Measurements from ENCODE around the gene BACH1.

BACH1 gene

GRCh38 chr21:29386803-29387202 is 88.1 kb downstream of the BACH1 start:
- H3K4me3 ChIP-seq (ENCODE audit: low read depth in 1 of 2, low read length in 2 of 2), result no peak overlapping the region
- no peaks in the 10 kb centered on the region for H3K36me3 ChIP-seq (ENCODE audit: control insufficient read depth in 1 of 2, insufficient read depth in 2 of 2, low read length in 2 of 2)
- no peaks in the 10 kb centered on the region for H3K27me3 ChIP-seq (ENCODE audit: control insufficient read depth in 1 of 2, insufficient read depth in 2 of 2, low read length in 2 of 2)
- H3K27ac ChIP-seq (ENCODE audit: low read depth, low read length), result no peak overlapping the region
- peaks cover 5 to 12% of the 10 kb centered on the region in 2 donors for H3K4me1 ChIP-seq (ENCODE audit: control insufficient read depth in 1 of 2, insufficient read depth in 2 of 2, low read length in 2 of 2)
- H3K9ac ChIP-seq (ENCODE audit: low read depth in 1 of 2, low read length in 2 of 2), result no peak overlapping the region
- no peaks in the 10 kb centered on the region for H3K9me3 ChIP-seq (ENCODE audit: control insufficient read depth in 1 of 2, low read length in 2 of 2)

- Histone ChIP-seq H3K4me1 (ENCODE audit: control insufficient read depth in 1 of 2, insufficient read depth in 2 of 2, low read length in 2 of 2) (peaks cover 5 to 8% of the 10 kb centered on the region in 2 donors), H3K9ac (ENCODE audit: low read depth in 1 of 2, low read length in 2 of 2) (no peak overlapping the region), H3K27ac (ENCODE audit: low read depth, low read length) (no peak overlapping the region), H3K4me3 (ENCODE audit: low read depth in 1 of 2, low read length in 2 of 2) (no peak overlapping the region), H3K27me3 (ENCODE audit: control insufficient read depth in 1 of 2, insufficient read depth in 2 of 2, low read length in 2 of 2) (no peaks in the 10 kb centered on the region), H3K9me3 (ENCODE audit: control insufficient read depth in 1 of 2, low read length in 2 of 2) (no peaks in the 10 kb centered on the region), H3K36me3 (ENCODE audit: control insufficient read depth in 1 of 2, insufficient read depth in 2 of 2, low read length in 2 of 2) (no peaks in the 10 kb centered on the region)
Observed at GRCh38 chr21:29387598-29387997, 88.9 kb downstream of the BACH1 start.

GRCh38 chr21:29389136-29389535 is 90.4 kb downstream of the BACH1 start:
- Histone ChIP-seq H3K36me3 (ENCODE audit: control insufficient read depth in 1 of 2, insufficient read depth in 2 of 2, low read length in 2 of 2) (no peaks in the 10 kb centered on the region), H3K4me3 (ENCODE audit: low read depth in 1 of 2, low read length in 2 of 2) (no peak overlapping the region), H3K27ac (ENCODE audit: low read depth, low read length) (no peak overlapping the region), H3K9ac (ENCODE audit: low read depth in 1 of 2, low read length in 2 of 2) (no peak overlapping the region), H3K4me1 (ENCODE audit: control insufficient read depth in 1 of 2, insufficient read depth in 2 of 2, low read length in 2 of 2) (peaks cover 5 to 8% of the 10 kb centered on the region in 2 donors), H3K27me3 (ENCODE audit: control insufficient read depth in 1 of 2, insufficient read depth in 2 of 2, low read length in 2 of 2) (no peaks in the 10 kb centered on the region), H3K9me3 (ENCODE audit: control insufficient read depth in 1 of 2, low read length in 2 of 2) (no peaks in the 10 kb centered on the region)

- H3K4me3 ChIP-seq (ENCODE audit: low read depth in 1 of 2, low read length in 2 of 2), result no peak overlapping the region
- no peak overlapping the region for H3K9ac ChIP-seq (ENCODE audit: low read depth in 1 of 2, low read length in 2 of 2)
- H3K27ac ChIP-seq (ENCODE audit: low read depth, low read length), result no peak overlapping the region
- no peaks in the 10 kb centered on the region for H3K4me1 ChIP-seq (ENCODE audit: control insufficient read depth in 1 of 2, insufficient read depth in 2 of 2, low read length in 2 of 2)
- no peaks in the 10 kb centered on the region for H3K27me3 ChIP-seq (ENCODE audit: control insufficient read depth in 1 of 2, insufficient read depth in 2 of 2, low read length in 2 of 2)
- no peaks in the 10 kb centered on the region for H3K36me3 ChIP-seq (ENCODE audit: control insufficient read depth in 1 of 2, insufficient read depth in 2 of 2, low read length in 2 of 2)
- H3K9me3 ChIP-seq (ENCODE audit: control insufficient read depth in 1 of 2, low read length in 2 of 2), result no peaks in the 10 kb centered on the region
Observed at GRCh38 chr21:29390778-29391177, 92.1 kb downstream of the BACH1 start.

- H3K9ac ChIP-seq (ENCODE audit: low read depth in 1 of 2, low read length in 2 of 2), result no peak overlapping the region
- H3K27ac ChIP-seq (ENCODE audit: low read depth, low read length), result no peak overlapping the region
- no peak overlapping the region for H3K4me3 ChIP-seq (ENCODE audit: low read depth in 1 of 2, low read length in 2 of 2)
- H3K9me3 ChIP-seq (ENCODE audit: control insufficient read depth in 1 of 2, low read length in 2 of 2), result no peaks in the 10 kb centered on the region
- no peaks in the 10 kb centered on the region for H3K27me3 ChIP-seq (ENCODE audit: control insufficient read depth in 1 of 2, insufficient read depth in 2 of 2, low read length in 2 of 2)
- no peaks in the 10 kb centered on the region for H3K4me1 ChIP-seq (ENCODE audit: control insufficient read depth in 1 of 2, insufficient read depth in 2 of 2, low read length in 2 of 2)
- no peaks in the 10 kb centered on the region for H3K36me3 ChIP-seq (ENCODE audit: control insufficient read depth in 1 of 2, insufficient read depth in 2 of 2, low read length in 2 of 2)
Observed at GRCh38 chr21:29394051-29394450, 95.3 kb downstream of the BACH1 start.

Data from duodenal mucosa (tissue), 2 donors.